Neural progenitor cell (in vitro differentiated cells): ENCODE results near the gene HMGB4. TPM values are rescaled to one million over a fixed set of nuclear protein-coding genes. Genes with fewer than 3 reads are reported as not detected.
A peak's percentile ranks its signal among the peaks of the same experiment; 100 is the strongest.

ENCODE experiments used
- DNase-seq: peaks from one replicate; pipeline ENCODE4 v3.0.0-alpha.2; 2016; ENCODE audit warnings: low spot score
- H2AFZ ChIP-seq: fragments of 200-600 bp; sonication (generic); replicated peaks from 2 replicates; pipeline ENCODE4 v1.6.1; 2016; ENCODE audit warnings: antibody characterized with exemption
- H3F3A ChIP-seq: fragments of 200-600 bp; sonication (generic); 2 replicates; pipeline ENCODE4 v1.6.1; 2016; ENCODE audit warnings: antibody characterized with exemption, low read depth
- H3K27ac ChIP-seq: fragments of 200-600 bp; sonication (generic); 2 replicates; pipeline ENCODE4 v1.5.1; 2016; ENCODE audit warnings: mild to moderate bottlenecking
- H3K27me3 ChIP-seq: fragments of 200-600 bp; sonication (generic); 2 replicates; pipeline ENCODE4 v1.6.1; 2016; ENCODE audit warnings: mild to moderate bottlenecking, moderate library complexity
- H3K36me3 ChIP-seq: fragments of 200-600 bp; sonication (generic); 2 replicates; pipeline ENCODE4 v1.5.1; 2016
- H3K4me1 ChIP-seq: fragments of 200-600 bp; sonication (generic); 2 replicates; pipeline ENCODE4 v1.6.1; 2016; ENCODE audit warnings: mixed run types
- H3K4me2 ChIP-seq: fragments of 200-600 bp; sonication (generic); 2 replicates; pipeline ENCODE4 v1.6.1; 2016
- H3K4me3 ChIP-seq: fragments of 200-600 bp; sonication (generic); 2 replicates; pipeline ENCODE4 v1.5.1; 2016
- H3K79me2 ChIP-seq: fragments of 200-600 bp; sonication (generic); 2 replicates; pipeline ENCODE4 v1.6.1; 2016; ENCODE audit warnings: low read depth
- H3K9ac ChIP-seq: fragments of 200-600 bp; sonication (generic); 2 replicates; pipeline ENCODE4 v1.6.1; 2016
- H3K9me3 ChIP-seq: fragments of 200-600 bp; sonication (generic); 2 replicates; pipeline ENCODE4 v1.5.1; 2016; ENCODE audit warnings: low read depth
- H4K20me1 ChIP-seq: fragments of 200-600 bp; sonication (generic); 2 replicates; pipeline ENCODE4 v1.6.1; 2016; ENCODE audit warnings: low read depth
- H3K27ac Mint-ChIP-seq: 3 replicates; pipeline ENCODE4 v1.8.0; 2021; ENCODE audit warnings: mixed read lengths
- H3K27me3 Mint-ChIP-seq: 2 replicates; pipeline ENCODE4 v1.8.0; 2022; ENCODE audit warnings: low read depth, mild to moderate bottlenecking, inconsistent platforms, moderate library complexity, mixed read lengths; ENCODE audit not compliant: insufficient read depth
- H3K36me3 Mint-ChIP-seq: 3 replicates; pipeline ENCODE4 v1.8.0; 2021; ENCODE audit warnings: mixed read lengths
- H3K4me1 Mint-ChIP-seq: 3 replicates; pipeline ENCODE4 v1.8.0; 2021; ENCODE audit warnings: mixed read lengths
- H3K4me3 Mint-ChIP-seq: 3 replicates; pipeline ENCODE4 v1.8.0; 2021; ENCODE audit warnings: mild to moderate bottlenecking, moderate library complexity, mixed read lengths
- H3K9me3 Mint-ChIP-seq: 3 replicates; pipeline ENCODE4 v1.8.0; 2020; ENCODE audit warnings: mixed read lengths
- CTCF ChIP-seq: fragments of 200-600 bp; sonication (generic); IDR thresholded peaks from 2 replicates; pipeline ENCODE4 v1.5.1; 2017; ENCODE audit warnings: antibody characterized with exemption, mild to moderate bottlenecking
- EZH2 ChIP-seq: fragments of 200-600 bp; sonication (generic); IDR thresholded peaks from 2 replicates; pipeline ENCODE4 v1.6.1; 2017; ENCODE audit warnings: antibody characterized with exemption, mild to moderate bottlenecking, moderate library complexity
- EZH2phosphoT487 ChIP-seq: fragments of 200-600 bp; sonication (generic); IDR thresholded peaks from 2 replicates; pipeline ENCODE4 v1.6.1; 2017; ENCODE audit warnings: antibody characterized with exemption
- total RNA-seq: library from RNA; depleted of rRNA; stranded (reverse); fragments of >200 nt; gene quantifications from 2 replicates; pipeline ENCODE4 v1.2.3, GENCODE V29; 2015; ENCODE audit warnings: low replicate concordance

The HMGB4 gene
- total RNA-seq, 1 donor from 2014 or later, result not detected

GRCh38 chr1:33842348-33842747 is 21.5 kb upstream of the HMGB4 start:
- no peaks in the 10 kb centered on the region for H4K20me1 ChIP-seq
- DNase-seq, result no peak
- H3K9me3 ChIP-seq, result no peaks in the 10 kb centered on the region
- no peak overlapping the region for H3K9ac ChIP-seq
- H3K36me3 ChIP-seq, result no peaks in the 10 kb centered on the region
- no peak overlapping the region for H2AFZ ChIP-seq
- no peaks in the 10 kb centered on the region for H3K27me3 ChIP-seq
- H3K27me3 Mint-ChIP-seq, result peaks cover 3% of the 10 kb centered on the region
- H3K4me3 ChIP-seq, result no peak overlapping the region
- H3K4me2 ChIP-seq, result no peak overlapping the region
- no peaks in the 10 kb centered on the region for H3K9me3 Mint-ChIP-seq
- H3K27ac ChIP-seq, result no peak overlapping the region
- H3F3A ChIP-seq, result no peaks in the 10 kb centered on the region
- TF ChIP-seq CTCF (peak; percentile 23), EZH2phosphoT487 (no peak)
- H3K27ac Mint-ChIP-seq, result no peak overlapping the region
- no peaks in the 10 kb centered on the region for H3K36me3 Mint-ChIP-seq
- no peaks in the 10 kb centered on the region for H3K79me2 ChIP-seq
- H3K4me3 Mint-ChIP-seq, result no peak overlapping the region
- H3K4me1 ChIP-seq, result no peaks in the 10 kb centered on the region
- peaks cover 7% of the 10 kb centered on the region for H3K4me1 Mint-ChIP-seq

GRCh38 chr1:33844166-33844565 is 19.7 kb upstream of the HMGB4 start:
- DNase-seq, result no peak
- H2AFZ ChIP-seq, result no peak overlapping the region
- no peak overlapping the region for H3K4me3 ChIP-seq
- no peak overlapping the region for H3K27ac ChIP-seq
- no peaks in the 10 kb centered on the region for H3K9me3 ChIP-seq
- Mint-ChIP-seq H3K27ac (no peak overlapping the region), H3K4me1 (peaks cover 7% of the 10 kb centered on the region), H3K4me3 (no peak overlapping the region), H3K9me3 (no peaks in the 10 kb centered on the region), H3K27me3 (peaks cover 3% of the 10 kb centered on the region), H3K36me3 (no peaks in the 10 kb centered on the region)
- H3F3A ChIP-seq, result no peaks in the 10 kb centered on the region
- no peak overlapping the region for H3K4me2 ChIP-seq
- TF ChIP-seq EZH2phosphoT487 (no peak), EZH2 (no peak), CTCF (no peak)
- H3K9ac ChIP-seq, result no peak overlapping the region
- no peaks in the 10 kb centered on the region for H3K27me3 ChIP-seq
- H3K36me3 ChIP-seq, result no peaks in the 10 kb centered on the region
- H3K4me1 ChIP-seq, result no peaks in the 10 kb centered on the region
- no peaks in the 10 kb centered on the region for H3K79me2 ChIP-seq
- no peaks in the 10 kb centered on the region for H4K20me1 ChIP-seq

GRCh38 chr1:33846861-33847260 is 17.0 kb upstream of the HMGB4 start:
- Histone ChIP-seq H3K4me2 (no peak overlapping the region), H2AFZ (no peak overlapping the region), H3K79me2 (no peaks in the 10 kb centered on the region), H3K4me3 (no peak overlapping the region), H3K27ac (no peak overlapping the region), H3K27me3 (no peaks in the 10 kb centered on the region), H3F3A (no peaks in the 10 kb centered on the region), H3K9me3 (no peaks in the 10 kb centered on the region), H4K20me1 (peaks cover 3% of the 10 kb centered on the region), H3K9ac (no peak overlapping the region), H3K4me1 (peaks cover 5% of the 10 kb centered on the region), H3K36me3 (no peaks in the 10 kb centered on the region)
- Mint-ChIP-seq H3K27me3 (peaks cover 3% of the 10 kb centered on the region), H3K4me3 (no peak overlapping the region), H3K9me3 (no peaks in the 10 kb centered on the region), H3K27ac (no peak overlapping the region), H3K4me1 (peaks cover 19% of the 10 kb centered on the region), H3K36me3 (no peaks in the 10 kb centered on the region)
- DNase-seq, result no peak
- TF ChIP-seq EZH2 (no peak), EZH2phosphoT487 (no peak), CTCF (no peak)
